PFSK-1 (cell line): ENCODE data around the gene SSH2.

Experiments used
- FOXP2 ChIP-seq: optimal IDR thresholded peaks from 2 replicates; pipeline ENCODE3; 2011; ENCODE audit warnings: borderline replicate concordance, control low read depth, inconsistent platforms; ENCODE audit not compliant: insufficient read depth; ENCODE audit errors: extremely low read length, extremely low read depth
- POLR2AphosphoS5 ChIP-seq: IDR thresholded peaks from 2 replicates; pipeline ENCODE4 v1.6.1; 2012; ENCODE audit warnings: low read depth, mild to moderate bottlenecking, control low read depth, low read length, moderate library complexity
- SIN3A ChIP-seq: IDR thresholded peaks from 2 replicates; pipeline ENCODE4 v1.6.1; 2012; ENCODE audit warnings: mild to moderate bottlenecking, low read length, moderate library complexity, borderline replicate concordance; ENCODE audit not compliant: insufficient read depth
- TAF1 ChIP-seq: IDR thresholded peaks from 2 replicates; pipeline ENCODE4 v1.6.1; 2012; ENCODE audit warnings: low read length, control low read depth, borderline replicate concordance; ENCODE audit not compliant: insufficient read depth
- TF ChIP-seq, protein P1 (sequence below), 2 experiments: IDR thresholded peaks; 2 replicates each; pipeline versions ENCODE4 v1.6.1 to v1.8.0; 2011 to 2012; ENCODE audit warnings: low read depth in 2 of 2, low read length in 2 of 2, control low read depth in 1 of 2, inconsistent platforms in 1 of 2, mild to moderate bottlenecking in 1 of 2, moderate library complexity in 1 of 2; ENCODE audit not compliant: insufficient read depth in 1 of 2

The SSH2 gene

DNA sequence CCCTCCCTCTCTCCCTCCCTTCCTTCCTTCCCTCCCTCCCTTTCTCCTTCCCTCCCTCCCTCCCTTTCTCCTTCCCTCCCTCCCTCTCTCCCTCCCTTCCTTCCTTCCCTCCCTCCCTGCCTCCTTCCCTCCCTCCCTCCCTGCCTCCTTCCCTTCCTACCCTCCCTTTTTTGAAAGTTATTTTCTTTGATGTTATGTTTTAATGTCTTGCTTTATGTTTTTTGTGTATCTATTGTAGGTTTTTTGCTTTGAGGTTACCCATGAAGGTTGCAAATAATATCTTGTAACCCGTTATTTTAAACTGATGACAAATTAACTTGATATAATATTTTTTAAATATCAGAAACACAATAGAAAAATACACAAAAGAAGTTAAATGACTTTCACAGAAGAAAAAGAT lies 96.2 kb downstream of the SSH2 start:
- TF ChIP-seq POLR2AphosphoS5 (no peak), TAF1 (no peak), SIN3A (no peak), FOXP2 (no peak)
- TF ChIP-seq, protein P1, sequence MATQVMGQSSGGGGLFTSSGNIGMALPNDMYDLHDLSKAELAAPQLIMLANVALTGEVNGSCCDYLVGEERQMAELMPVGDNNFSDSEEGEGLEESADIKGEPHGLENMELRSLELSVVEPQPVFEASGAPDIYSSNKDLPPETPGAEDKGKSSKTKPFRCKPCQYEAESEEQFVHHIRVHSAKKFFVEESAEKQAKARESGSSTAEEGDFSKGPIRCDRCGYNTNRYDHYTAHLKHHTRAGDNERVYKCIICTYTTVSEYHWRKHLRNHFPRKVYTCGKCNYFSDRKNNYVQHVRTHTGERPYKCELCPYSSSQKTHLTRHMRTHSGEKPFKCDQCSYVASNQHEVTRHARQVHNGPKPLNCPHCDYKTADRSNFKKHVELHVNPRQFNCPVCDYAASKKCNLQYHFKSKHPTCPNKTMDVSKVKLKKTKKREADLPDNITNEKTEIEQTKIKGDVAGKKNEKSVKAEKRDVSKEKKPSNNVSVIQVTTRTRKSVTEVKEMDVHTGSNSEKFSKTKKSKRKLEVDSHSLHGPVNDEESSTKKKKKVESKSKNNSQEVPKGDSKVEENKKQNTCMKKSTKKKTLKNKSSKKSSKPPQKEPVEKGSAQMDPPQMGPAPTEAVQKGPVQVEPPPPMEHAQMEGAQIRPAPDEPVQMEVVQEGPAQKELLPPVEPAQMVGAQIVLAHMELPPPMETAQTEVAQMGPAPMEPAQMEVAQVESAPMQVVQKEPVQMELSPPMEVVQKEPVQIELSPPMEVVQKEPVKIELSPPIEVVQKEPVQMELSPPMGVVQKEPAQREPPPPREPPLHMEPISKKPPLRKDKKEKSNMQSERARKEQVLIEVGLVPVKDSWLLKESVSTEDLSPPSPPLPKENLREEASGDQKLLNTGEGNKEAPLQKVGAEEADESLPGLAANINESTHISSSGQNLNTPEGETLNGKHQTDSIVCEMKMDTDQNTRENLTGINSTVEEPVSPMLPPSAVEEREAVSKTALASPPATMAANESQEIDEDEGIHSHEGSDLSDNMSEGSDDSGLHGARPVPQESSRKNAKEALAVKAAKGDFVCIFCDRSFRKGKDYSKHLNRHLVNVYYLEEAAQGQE (IDR thresholded peaks at IDR 0.05; ENCODE audit: insufficient read depth in 1 of 2, low read depth in 2 of 2, low read length in 2 of 2) = no peak

DNA sequence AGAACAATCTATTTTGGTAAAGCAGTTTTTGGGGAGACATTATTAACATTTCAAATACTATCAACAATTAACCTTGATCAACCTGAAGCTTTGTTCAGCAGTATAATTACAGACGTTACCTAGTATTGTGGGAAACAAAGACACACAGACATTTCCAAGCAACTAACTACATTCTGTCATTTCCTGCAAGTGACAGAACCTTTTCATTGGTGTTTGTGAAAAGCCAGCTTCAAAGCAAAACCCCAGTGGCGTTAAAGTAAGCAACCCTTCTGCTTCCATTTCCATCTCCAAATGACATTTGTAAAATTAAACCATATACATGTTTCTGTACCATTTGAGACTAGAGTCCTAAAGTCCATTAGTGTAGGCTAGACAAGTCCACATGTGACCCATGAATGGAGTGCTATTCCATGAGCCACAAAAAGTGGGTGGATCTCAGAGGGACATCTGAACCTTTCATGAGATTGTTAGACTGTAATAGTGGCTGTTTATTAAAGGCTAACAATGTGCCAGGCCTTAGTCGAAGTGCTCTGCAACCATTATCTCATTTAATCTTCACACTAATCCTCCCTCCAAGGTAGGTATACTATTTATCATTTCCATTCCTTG lies 101.2 kb downstream of the SSH2 start:
- TF ChIP-seq, protein P1 (IDR thresholded peaks at IDR 0.05; ENCODE audit: insufficient read depth in 1 of 2, low read depth in 2 of 2, low read length in 2 of 2) = no peak

DNA sequence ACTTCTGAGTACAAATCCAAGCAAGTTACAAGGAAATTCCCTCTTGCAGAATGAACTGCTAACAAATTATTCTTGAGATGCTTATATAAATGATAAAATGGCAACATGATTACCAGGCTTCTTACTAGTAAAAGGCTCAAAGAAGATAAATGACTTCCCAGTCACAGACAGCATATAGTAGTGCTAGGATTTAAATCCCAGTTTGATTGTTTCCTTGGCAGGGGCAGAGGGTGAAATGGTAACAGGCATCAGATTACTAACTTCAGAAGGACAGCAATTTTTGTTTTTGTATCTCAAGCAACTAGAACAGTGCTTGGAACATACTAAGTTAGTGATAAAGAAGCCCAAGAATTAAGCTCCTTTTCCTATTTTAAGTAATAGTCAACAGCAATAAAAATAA lies 102.8 kb downstream of the SSH2 start:
- TF ChIP-seq FOXP2 (no peak), POLR2AphosphoS5 (no peak), TAF1 (no peak), SIN3A (no peak)
- TF ChIP-seq, protein P1 (IDR thresholded peaks at IDR 0.05; ENCODE audit: insufficient read depth in 1 of 2, low read depth in 2 of 2, low read length in 2 of 2) = no peak

DNA sequence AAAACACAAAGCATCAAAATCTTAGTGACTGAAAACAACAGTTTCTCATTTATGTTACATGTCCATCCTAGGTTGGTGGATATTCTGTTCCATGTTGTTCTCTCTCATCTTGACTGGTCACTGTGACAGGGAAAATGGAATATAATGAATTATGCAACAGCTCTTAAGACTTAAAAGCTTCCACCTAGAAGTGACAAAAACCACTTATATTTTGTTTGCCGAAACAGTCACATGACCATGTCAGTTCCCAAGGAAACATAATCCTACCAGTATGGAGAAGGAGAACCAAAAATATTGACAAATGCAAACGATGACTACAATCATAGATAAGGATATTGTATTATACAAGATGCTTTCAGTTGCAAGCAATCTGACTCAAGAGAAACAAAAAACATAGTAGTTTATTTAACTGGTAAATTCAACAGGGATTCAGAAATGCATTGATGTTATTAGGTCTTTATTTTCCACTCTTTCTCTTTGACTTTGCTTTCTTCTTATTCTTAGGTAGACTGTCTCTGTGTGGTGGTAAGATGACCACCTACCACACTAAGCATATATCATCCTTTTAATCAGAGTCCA lies 103.8 kb downstream of the SSH2 start:
- no peak for TF ChIP-seq FOXP2
- no peak for TF ChIP-seq SIN3A

DNA sequence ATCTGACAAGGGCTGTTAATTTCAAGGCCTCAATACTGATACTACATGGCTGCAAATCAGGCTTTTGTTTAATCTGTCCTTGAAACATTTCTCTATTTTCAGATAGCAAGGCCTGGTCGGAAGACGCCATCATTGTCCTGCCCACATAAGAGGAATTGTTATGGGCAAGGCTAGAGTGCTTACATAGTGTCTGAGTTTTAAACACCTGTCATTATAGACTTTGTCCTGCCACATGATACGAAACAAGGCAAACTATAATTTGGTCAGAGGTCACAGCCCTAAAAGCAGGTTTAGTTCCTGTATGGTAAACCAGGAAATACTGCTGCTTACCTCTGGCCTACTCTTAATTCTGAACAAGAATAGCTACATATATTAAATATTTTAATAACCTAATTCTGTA lies 104.4 kb downstream of the SSH2 start:
- no peak for TF ChIP-seq TAF1
- TF ChIP-seq SIN3A = no peak
- TF ChIP-seq, protein P1 (IDR thresholded peaks at IDR 0.05; ENCODE audit: insufficient read depth in 1 of 2, low read depth in 2 of 2, low read length in 2 of 2) = no peak
- TF ChIP-seq FOXP2 = no peak
- no peak for TF ChIP-seq POLR2AphosphoS5
